ENCODE results near the gene EGFLAM.

EGFLAM gene

DNA sequence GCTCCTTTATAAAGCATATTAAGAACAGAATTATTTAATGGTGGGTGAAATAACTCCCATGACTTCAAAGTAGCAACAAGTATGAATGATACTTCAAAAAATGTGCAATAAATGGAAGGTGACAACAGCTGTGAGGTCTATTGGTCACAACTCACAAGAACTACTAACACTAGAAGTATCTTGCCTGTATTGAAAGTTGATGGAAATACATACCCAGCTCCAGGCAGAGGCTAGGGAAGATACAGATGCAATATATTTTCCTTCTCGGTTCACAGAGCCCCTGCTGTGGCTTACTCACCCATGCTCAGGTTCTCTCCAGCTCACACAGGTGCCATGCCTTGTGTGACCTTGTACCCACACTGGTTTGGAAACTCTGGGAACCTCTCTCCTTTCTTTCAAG is 164.3 kb downstream of the EGFLAM start:
- DNase-seq (ENCODE audit: low read depth), result no peak

DNA sequence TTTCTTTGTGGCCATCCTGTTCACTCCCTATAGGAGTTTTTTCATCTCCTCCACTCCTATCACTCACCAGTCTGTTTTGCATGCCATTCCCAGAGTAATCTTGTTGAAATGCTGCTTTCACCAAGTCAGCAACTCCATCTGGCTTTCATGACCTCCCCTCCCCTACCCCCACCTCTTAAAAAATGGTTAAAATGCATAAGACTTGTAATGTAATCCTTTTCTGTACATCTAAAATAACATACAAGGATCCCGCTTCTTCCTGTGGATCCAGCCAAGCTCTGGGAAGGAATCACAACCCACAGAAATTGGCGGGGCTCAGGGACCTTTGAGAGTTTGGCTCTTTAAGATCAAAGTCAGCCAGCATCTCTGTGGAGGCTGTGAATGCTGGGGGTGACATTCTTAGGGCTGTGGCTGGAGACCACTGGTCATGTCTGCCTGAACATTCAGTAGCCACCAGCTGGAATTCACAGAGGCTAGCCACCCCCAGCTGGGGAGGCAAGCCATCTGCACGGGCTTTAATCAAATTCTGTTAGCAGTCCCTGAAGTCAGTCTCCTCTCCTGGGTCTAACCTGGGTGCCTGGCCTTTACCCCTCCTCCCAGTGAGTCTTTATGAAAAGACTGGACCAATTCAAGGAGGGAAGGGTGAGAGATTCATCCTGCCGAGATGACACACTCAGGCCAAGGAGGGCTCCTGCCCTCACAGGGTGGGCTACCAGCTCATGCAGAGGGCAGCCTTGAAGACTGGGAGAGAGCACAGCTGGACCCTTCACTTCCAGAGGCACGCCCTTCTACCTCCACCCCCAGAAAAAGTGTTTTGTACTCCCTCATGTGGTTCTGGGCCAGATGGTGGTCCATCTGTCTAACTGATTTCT is 165.2 kb downstream of the EGFLAM start:
- no peak for DNase-seq (ENCODE audit: low read depth)

DNA sequence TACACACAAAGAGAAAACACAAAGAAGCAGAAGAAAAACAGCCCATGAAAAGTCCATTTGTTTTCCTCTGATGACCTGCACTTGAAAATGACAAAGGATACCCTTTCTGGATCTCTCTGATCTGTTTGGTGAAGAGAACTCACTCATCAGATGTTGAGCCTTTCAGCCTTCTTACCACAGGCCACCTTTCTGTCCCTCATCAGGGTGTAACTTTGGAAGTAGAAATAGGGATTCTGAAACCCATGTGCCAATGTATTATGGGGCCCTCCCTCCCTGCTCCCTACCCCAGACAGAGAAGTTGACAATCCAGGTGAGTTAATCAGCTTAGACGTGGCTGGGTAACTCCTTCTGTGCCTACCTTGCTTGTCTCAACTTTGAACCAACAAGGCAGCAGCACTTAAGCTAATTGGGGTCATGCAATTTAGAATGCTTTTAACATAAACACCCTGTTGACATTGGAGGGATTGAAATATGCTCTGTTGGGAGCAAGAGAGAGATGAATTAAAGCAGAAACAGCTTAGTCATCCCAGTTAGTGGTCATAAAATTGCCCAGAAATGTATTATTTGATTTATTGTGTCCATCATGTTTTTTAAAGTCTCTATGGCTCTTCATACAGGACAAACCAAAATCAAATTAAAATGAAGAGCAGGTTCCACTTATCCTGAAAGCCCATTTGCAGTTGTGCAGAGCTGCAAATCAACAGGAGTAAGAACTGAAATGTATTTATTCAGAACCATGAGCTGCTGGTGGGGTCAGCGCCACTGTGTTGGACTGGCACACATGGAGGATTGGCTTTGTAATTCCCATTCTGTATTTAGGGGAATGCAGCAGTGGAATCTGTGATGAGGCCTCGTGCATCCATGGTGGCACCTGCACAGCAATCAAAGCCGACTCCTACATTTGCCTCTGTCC is 166.0 kb downstream of the EGFLAM start:
- no peak for DNase-seq (ENCODE audit: low read depth)

DNA sequence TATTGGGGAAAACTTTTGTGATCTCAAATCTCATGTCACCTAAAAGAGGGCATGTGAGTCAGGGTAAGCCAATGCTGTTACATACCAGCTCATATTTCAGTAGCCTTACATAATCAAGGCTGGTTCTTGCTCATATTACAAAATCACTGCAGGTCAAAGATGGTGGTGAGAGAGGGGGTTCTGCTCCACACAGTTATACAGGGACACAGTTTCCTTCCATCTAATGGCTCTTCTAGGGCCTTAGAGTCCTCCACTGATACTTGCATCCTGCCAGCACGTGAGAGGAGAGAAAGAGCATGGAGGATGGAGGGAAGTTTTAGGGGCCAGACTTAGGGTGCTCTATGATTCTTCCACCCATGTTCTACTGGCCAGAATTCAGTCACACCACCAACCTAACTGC is 168.1 kb downstream of the EGFLAM start:
- no peak for DNase-seq (ENCODE audit: low read depth)

DNA sequence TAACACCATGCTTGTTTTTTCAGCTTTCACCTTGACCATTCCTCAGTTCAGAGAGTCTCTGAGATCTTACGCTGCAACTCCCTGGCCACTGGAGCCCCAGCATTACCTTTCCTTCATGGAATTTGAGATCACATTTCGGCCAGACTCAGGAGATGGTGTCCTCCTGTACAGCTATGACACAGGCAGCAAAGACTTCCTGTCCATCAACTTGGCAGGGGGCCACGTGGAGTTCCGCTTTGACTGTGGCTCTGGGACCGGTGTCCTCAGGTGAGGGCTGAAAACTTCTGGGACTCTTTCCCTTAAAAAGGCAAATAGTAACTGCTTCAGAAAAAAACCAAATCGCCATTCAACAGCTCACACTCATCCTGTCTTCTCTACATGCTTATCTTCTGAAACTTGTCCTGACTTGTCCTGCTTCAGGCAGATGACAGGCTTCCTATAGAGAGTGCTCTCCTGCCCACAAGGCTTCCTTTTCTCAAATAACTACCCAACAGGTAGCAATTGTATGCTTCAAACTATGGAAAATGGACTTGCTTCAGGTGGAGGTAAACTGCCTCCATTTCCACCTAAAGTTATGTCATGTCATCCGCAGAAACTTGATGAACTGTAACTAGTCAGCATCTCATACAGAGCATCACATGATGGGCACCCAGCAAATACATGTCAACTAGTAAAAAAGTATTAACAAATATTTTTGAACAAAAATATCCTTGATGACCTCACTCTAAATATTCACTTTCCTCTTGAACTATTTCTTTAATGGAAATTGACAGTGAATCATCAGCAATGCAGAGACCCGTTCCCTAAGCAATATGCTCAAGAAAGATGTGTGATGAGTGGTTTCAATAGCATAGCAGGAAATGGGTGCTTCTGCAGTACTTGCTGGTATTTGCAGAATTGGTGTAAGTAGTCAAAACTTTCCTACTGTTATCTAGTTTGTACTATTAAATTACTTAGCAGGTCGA is 168.9 kb downstream of the EGFLAM start:
- DNase-seq (ENCODE audit: low read depth), result no peak

DNA sequence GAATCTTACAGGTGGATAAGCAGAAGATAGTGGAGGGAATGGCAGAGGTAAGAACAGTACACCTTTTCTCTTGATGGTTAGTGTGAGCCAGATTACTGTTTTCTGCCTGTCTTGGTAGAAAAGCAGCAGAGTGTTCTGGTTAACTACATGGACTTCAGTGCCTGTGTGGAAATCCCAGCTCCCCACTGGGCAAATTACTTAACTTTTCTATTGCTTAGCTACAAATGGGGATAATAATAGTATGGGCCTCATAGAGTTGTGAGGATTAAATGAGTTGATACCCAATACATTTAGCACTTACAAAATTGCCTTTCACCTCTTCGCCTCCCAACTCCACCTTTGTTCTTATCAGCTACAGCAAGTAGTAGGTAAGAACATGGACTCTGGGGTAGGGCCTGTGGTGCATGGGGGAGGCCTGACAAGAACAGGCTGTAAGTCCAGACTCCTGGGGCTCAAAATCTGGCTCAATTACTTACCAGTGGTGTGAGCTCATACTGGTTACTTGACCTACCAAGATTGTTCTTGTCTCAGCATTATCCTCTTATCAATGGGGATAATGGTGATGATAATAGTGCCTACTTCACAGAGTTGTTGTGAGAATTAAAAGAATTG is 173.0 kb downstream of the EGFLAM start:
- no peak for DNase-seq (ENCODE audit: low read depth)

DNA sequence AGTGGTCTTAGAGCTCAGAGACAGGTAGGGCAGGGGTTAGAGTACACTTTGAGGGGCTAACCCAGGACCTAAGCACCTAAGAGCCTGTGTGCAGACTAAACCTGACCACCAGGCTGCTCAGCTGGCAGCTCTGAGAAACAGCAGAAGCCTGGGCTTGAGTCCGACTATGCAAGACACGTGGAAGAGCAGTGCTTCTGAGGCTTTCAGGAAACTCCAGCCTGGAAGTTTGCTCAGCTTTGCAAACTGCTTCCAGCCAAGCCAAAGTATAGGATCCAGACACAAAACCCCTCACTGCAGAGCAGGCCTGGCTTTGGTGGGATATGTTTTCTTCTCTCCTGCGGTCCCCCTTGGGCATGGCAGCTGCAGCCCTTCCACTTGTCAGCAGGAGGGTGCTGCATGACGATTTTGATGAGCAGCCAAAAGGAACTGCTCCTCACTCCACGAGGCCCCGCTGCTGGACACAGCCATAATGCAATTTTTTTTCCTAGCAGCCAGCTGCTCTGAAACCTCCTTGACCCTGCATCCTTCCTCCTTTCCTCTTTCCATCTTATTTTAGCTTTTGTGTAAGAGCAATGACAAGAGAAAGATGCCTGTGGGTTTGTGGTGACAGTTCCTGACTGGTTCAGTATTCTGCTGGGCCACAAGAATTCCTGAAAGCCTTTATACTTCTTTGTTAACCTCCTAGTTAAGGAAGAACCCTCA is 175.0 kb downstream of the EGFLAM start:
- DNase-seq (ENCODE audit: low read depth), result no peak

DNA sequence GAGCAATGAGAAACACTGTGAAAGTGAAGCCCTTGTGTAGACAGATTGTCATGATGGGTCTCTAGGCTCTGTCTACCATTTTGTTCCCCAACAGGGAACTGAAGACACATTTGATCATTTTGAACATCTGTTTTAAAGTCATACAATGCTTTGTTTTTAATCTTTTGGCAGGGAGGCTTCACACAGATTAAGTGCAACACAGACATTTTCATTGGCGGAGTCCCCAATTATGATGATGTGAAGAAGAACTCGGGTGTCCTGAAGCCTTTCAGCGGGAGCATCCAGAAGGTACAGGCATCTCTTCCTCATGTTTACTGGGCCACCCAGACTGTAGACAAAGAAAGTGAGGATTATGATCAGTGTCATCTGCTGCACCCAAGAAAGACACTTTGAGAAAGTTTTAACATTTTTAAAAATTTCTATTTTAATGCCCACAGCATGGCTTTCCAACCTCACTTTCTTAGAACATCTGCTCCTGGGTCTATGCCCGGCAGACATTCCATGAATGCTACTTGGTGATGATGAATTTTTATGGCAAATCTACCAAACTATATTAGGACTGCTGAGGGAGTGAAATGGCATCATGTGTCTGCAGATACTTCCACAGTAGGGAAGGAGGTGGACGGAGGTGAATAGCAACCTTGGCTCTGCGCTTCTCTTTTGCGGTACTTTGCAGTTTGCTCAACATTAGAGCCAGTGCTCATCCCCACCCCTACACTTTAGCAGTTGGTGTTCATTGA is 176.8 kb downstream of the EGFLAM start:
- no peak for DNase-seq (ENCODE audit: low read depth)

DNA sequence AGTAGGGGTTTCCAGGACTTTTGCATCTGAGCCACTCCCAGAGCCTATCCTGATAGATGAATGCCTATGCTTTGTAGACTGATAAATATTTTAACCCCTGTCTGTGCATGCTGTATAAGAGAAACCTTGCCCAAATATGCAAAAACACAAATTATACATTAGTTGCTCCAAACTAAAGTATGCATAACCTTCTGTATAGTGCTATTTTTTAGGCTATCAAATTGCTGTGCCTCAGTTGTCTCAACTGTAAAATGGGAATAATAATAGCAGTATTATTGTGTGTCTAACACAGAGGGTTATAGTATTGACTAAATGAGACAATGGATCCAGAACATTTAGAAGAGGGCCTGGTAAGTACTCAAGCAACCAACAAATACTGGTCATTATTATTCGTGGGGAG is 180.4 kb downstream of the EGFLAM start:
- no peak for DNase-seq (ENCODE audit: low read depth)

DNA sequence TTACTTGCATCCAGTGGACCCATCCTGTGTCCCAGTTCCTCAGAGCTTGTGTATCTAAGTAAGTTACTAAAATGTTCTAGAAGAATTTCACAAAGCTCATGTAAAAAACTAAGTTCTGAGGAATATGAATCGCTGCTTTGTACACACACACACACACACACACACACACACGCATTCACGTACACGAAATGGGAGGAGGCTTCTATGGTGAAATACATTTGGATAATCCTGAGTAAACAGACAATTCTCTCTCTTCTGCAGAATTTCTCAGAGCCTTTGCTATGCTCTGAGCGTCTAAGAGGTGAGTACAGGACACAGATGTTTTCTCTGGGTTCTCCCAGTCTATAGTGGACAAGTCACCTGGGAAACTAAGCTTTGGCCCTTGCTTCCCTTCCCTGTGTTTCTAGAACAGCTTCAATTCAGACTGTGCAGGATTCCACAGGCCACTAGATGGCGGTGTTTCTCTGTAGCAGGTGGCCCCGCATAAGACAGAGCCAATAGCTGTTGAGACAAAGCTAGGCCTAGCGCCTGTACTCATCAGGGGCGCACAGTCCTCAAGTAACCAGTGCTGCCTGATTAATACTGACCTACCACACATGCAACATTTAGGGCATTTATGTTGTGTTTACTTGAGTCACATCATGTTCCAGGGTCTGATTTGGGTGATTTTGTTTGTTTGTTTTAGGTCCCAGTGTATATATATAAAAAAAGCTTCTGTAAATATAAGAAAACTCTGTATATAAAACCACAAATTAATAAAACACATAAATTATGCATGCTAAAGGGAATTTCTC is 183.3 kb downstream of the EGFLAM start:
- peak; percentile 46 for DNase-seq (ENCODE audit: low read depth)

DNA sequence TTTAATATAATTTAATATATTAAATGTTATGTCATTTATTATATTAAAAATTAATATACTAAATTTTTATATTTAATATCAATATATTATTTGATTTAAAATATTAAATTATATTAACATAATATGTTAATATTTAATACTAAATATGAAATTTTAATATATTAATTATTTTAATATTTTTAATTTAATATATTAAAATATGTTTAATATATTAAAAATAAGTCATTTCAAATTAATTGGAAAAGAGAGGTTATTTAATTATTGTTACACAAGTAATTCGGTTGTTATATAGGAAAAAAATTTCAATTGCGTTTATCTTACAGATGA is 183.9 kb downstream of the EGFLAM start:
- DNase-seq (ENCODE audit: low read depth), result no peak

DNA sequence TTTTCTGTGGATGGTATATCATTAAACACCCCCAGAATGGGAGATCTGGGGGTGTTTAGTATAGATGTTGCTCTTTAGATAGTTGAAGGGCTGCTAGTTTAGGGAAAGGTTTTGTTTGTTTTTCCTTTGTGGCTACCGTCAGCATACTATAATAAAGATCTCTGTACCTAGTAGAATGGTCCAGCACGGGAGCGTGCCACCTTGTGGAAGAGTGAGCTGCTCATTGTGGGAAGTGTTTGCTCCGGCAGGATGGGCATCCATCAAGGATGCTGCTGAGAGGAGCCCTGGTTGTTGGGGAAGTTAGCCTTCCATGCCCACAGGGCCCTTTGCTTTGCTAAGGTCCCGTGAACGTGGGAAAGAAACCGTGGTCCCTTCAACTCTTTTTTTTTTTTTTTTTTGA is 185.0 kb downstream of the EGFLAM start:
- DNase-seq (ENCODE audit: low read depth), result no peak

DNA sequence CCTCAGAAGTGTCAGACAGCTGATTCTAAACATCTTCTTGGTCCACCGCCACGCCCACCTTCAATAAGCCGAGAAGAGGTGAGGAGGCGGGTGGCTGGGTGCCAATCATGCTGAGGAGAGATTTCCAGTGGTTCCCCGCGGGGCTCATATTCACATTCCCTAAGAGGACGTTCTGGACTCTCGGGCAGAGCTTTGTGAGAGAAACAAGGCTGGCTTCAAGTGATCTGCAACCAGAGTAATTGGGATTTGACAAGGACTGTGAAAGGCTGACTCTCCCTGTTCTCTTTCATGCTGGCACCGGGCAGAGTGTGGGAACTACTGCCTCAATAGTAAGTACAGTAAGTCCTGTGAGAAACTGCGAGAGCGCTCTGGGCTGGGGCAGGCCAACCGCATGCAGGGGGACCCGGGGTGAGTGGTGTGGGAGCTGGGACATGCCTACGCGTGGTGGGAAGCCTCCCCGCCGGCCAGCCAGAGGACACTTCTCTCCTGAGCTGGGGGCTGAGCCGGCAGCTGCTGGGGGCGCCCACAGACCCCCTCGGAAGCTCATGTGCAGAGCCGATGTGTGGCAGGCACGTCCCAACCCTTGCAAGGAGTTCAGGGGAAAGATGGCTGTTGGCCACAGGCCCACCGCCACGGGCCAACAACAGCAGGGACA is 187.1 kb downstream of the EGFLAM start:
- DNase-seq (ENCODE audit: low read depth), result no peak

DNA sequence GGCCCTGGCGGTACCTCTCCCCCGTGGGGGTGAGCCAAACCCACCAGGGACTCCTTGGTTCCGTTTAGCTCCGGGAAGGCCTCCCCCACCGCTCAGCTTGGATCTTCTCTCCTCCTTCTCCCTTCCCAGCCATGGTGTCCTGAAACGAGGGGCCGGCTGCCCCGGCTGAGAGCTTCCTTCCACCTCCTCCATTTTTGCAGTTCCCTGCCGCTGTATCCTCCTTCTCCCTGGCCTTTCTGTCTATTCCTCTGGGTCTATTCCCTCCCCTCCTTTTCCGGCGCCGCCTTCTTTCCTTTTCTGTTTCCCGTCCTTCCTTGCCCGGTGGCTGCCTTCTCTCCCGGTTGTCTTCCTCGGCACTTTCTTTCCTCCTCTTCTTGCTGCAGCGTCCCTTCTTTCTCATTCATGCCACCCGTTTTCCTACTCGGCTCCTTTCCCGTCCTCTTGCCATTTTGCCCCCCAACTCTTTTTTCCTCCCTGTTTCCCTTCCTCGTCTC is 187.7 kb downstream of the EGFLAM start:
- no peak for DNase-seq (ENCODE audit: low read depth)

DNA sequence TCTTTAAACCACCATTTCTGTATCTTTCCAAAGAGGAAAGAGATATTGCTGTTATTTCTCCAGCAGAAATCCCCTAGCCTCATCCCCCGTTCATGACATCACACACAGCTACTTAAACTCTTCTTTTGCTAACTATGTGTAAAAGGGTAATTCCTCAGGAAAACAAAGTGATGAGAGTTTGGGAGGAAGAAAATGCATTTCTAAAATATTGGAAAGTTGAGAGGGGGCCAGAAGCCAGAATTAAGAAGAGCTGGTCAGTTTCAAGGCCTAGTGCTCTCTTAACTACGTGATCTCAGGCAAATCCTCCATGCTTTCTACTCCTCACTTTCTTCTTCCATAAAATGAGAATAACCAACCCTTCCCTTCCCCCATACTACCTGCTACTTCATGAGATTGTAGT is 188.7 kb downstream of the EGFLAM start:
- DNase-seq (ENCODE audit: low read depth), result no peak

DNA sequence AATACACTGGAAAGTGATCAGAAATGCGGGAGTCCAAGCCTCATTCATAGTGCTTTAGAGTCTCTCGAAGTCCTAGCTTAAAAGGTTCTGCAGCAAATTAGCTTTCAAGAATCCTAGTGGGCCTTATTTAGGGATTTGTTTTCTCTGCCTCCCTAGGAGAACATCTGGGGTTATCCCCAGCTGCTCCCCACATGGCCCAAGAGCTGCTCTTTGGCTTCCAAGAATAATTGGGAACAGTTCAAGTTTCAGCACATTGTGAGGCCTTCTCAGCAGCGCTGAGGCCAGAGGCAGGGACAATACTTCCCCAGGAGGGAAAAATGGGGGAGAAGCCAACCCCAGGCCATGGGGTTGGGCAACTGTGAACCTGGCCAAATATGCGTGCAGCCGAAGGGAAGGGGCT is 189.4 kb downstream of the EGFLAM start:
- DNase-seq (ENCODE audit: low read depth), result no peak

DNA sequence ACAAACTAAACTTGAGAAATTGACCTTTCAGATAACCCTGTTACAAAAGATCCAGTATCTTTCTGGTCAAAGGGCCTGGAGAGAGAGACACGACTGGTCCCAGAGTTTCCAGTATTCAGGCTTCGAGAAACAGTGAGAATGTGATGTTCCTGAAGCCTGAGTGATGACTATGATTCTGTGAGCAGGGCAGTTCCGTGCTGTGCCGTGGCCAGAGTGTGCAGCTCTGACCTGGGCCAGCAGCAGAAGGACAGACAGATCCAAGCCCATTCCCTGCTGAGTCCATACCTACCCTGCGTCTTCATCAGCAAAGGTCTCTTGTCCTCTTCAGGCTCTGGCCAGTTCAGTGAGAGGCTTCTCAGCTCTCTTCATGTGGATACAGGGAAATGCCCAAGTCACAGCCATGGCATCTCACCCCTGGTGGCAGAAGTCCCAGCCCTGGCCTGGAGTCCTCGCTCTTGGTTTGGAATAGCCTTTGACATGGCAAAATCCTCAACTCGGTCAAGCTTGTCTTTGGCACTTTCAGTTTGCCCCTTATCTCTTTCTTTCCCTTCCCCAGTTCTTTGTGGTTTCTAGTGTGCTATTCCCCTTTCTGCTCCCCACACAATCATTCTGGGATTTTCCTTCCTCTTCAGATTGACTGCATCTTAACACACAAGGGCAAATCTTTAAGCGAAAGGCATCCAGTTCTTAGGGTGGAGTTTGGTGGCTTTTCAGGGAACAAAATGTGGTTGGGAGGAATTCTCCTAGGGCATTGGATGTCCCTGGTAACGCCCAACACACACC is 190.4 kb downstream of the EGFLAM start:
- no peak for DNase-seq (ENCODE audit: low read depth)

DNA sequence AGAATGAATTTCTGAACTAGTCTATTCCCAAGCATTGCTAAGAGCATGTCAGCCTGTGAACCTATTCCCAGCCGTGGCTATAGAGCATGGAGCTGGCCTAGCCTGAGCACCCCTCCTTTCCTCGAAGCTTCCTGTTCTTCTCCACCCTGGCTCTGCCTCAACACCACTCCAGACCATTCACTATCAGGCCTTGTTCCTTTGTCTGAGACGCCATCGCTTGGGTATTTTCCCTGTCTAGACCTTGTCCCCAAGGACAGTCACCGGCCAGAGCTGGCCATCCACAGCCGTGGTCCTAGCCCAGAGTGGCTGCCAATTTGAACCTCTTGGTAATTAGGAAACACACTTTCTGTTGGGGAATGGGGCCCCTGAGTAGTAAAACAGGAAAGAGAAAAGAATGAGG is 192.3 kb downstream of the EGFLAM start:
- DNase-seq (ENCODE audit: low read depth), result no peak

Data from T-helper 22 cell (primary cell).